Measurements from ENCODE around the gene KIF6.

The KIF6 gene

GRCh38 chr6:39576556-39577303 lies 148.5 kb downstream of the KIF6 start:
- TF ChIP-seq CTCF (IDR thresholded peaks at IDR 0.05; ENCODE audit: control extremely low read depth, extremely low read depth, low read depth, missing control alignments) = no peak
- ChIA-PET CTCF (interaction anchor here (1.5 kb wide), 1 partner anchor 7 kb away, joined by 4 read pairs; no protein-coding TSS in a partner anchor), POLR2A (no interaction called here)
- DNase-seq (ENCODE audit: extremely low spot score) = no peak

- no peak for DNase-seq (ENCODE audit: extremely low spot score)
- POLR2A ChIA-PET = no interaction called here
- no peak for TF ChIP-seq CTCF (IDR thresholded peaks at IDR 0.05; ENCODE audit: control extremely low read depth, extremely low read depth, low read depth, missing control alignments)
- CTCF ChIA-PET = no interaction called here
These were observed 150.2 kb downstream of the KIF6 start for GRCh38 chr6:39574991-39575390.

- TF ChIP-seq CTCF (IDR thresholded peaks at IDR 0.05; ENCODE audit: control extremely low read depth, extremely low read depth, low read depth, missing control alignments) = no peak
- ChIA-PET POLR2A (no interaction called here), CTCF (no interaction called here)
- no peak for DNase-seq (ENCODE audit: extremely low spot score)
These were observed 151.7 kb downstream of the KIF6 start for GRCh38 chr6:39573541-39573940.

GRCh38 chr6:39572661-39573340 lies 152.4 kb downstream of the KIF6 start:
- TF ChIP-seq CTCF (IDR thresholded peaks at IDR 0.05; ENCODE audit: control extremely low read depth, extremely low read depth, low read depth, missing control alignments) = no peak
- CTCF ChIA-PET = no interaction called here
- POLR2A ChIA-PET = no interaction called here
- DNase-seq (ENCODE audit: extremely low spot score) = no peak

- ChIA-PET POLR2A (no interaction called here), CTCF (interaction anchor here (1.6 kb wide), 1 partner anchor 9 kb away, joined by 4 read pairs; no protein-coding TSS in a partner anchor)
- TF ChIP-seq CTCF (IDR thresholded peaks at IDR 0.05; ENCODE audit: control extremely low read depth, extremely low read depth, low read depth, missing control alignments) = no peak
- no peak for DNase-seq (ENCODE audit: extremely low spot score)
These were observed 156.3 kb downstream of the KIF6 start for GRCh38 chr6:39568896-39569295.

GRCh38 chr6:39567091-39567490 lies 158.1 kb downstream of the KIF6 start:
- CTCF ChIA-PET = no interaction called here
- DNase-seq (ENCODE audit: extremely low spot score) = no peak
- POLR2A ChIA-PET = no interaction called here
- TF ChIP-seq CTCF (IDR thresholded peaks at IDR 0.05; ENCODE audit: control extremely low read depth, extremely low read depth, low read depth, missing control alignments) = no peak
